GM19438 (cell line): ENCODE results near the gene GALNT4.

Experiments used
- ATAC-seq: cut with Tn5 transposase; IDR thresholded peaks from one replicate; pipeline ENCODE4 v1.9.1; 2021; ENCODE audit warnings: low read depth; ENCODE audit not compliant: unreplicated experiment

GALNT4 gene

DNA sequence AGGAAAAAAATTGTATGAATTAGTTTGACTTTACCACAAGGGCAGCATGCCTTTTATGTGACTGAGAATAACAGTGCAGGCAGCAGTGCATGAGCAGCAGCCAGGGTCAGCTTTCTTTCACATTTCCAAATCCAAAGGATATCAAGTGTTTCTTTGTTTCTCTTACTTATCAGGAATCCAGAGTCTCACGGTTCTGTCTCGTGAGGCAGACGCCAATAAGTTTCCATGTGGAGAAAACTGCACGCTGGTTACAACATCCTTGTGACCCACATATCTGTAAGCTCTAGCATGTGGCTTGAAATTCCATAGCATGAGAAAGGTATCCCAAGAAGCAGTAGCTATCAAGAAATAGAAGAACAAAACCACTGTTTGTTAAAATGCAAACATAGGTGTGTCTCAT lies 27.6 kb downstream of the GALNT4 start:
- no peak for ATAC-seq

DNA sequence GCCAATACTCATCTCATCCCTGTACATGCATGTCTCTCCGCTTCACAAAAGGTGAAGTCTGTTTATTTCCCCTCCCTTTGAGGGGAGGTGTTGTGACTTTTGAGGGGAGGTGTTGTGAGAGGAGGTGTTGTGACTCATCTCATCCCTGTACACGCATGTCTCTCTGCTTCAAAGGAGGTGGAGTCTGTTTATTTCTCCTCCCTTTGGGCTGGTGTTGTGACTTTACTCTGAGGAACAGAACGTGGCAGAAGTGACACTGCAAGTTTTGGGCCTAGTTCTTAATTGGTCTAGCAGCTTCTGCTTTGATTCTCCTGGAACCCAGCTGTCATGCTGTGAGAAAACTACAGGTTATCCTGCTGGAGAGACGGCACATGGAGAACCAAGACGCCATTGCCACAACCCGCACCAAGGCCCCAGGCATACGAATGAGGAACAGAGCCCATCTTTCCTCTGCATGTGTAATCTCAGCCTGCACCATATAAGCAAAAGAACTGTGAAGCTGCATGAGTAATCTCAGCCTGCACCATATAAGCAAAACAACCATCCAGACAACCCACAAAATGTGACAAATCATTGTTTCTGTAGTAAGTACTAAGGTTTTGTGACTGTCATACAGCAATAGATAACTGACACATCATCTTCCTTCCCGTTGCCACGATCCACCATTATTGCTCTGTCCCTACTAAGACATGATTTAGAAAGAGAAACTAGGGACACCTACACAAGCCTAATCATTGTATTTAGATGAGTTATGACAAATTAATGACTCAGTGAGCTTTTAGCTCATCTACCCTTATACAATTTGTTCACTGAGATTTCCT lies 30.0 kb downstream of the GALNT4 start:
- ATAC-seq: peak; percentile 45

DNA sequence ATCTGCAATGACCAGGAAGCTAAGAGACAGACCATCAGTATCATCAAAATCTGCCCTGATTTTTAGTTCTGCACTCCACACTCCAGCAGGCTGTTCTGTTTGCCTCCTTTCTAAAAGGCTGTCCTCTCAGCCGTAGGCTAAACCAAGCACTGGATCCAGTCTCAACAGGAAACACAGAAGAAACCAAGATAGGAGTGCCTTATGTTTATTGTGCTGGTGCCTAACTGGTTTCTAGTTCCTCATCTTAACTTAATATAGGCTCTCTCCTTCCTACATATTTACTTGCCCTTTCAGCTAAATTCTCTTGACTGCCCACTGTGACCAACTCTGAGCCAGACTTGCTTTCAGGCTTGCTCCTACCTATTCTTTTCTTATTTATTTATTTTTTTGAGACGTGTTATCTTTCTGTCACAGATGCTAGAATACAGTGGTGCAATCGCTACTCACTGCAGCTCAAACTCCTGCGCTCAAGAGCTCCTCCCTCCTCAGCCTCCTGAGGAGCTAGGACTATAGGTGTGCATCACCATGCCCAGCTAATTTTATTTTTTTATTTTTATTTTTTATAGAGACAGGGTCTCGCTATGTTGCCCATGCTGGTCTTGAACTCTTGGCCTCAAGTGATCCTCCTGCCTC lies 30.8 kb downstream of the GALNT4 start:
- ATAC-seq: peak; percentile 39

- no peak for ATAC-seq
These were observed 31.7 kb downstream of the GALNT4 start for GRCh38 chr12:89492883-89493282.

DNA sequence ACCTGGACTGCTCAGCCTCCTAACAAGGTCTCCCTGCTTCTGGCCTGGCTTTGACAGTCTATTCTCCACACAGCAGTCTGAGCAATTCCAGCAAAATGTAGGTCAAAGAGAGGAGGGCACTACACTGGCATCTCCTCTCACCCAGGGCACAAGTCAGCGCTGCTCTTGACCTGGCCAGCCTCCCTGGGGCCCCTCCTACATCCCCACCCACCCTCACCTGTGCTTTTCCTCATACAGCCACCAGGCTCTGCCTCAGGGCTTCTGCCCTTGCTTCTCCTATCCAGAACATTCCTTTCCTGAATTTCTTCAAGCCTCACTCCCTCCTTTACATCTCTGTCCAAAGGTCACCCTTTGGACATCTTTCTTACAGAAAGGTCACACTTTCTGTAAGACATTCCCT lies 33.7 kb downstream of the GALNT4 start:
- ATAC-seq: no peak

DNA sequence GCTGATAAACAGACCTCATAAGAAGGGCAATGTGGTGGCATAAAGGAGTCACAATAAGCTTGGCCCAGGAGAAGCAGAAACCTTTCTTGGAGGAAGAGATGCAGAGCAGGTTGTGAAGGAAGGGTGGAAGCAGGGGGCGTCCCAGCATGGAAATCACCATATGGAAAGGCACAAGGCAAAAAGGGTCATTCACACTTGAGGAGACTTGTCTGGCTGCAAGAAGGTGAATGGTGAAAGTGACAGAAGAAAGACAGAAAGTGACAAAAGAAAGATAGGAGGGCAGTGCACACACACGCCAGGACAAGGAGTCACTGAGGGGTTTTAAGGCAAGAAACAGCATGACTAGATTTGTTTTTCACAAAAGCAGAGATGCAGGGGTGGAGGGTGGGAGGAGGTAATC lies 38.3 kb downstream of the GALNT4 start:
- ATAC-seq: no peak

- no peak for ATAC-seq
These were observed 40.1 kb downstream of the GALNT4 start for GRCh38 chr12:89484470-89484869.

GRCh38 chr12:89481213-89481914 lies 43.2 kb downstream of the GALNT4 start:
- no peak for ATAC-seq

GRCh38 chr12:89479982-89480381 lies 44.6 kb downstream of the GALNT4 start:
- no peak for ATAC-seq

- ATAC-seq: no peak
These were observed 46.8 kb downstream of the GALNT4 start for GRCh38 chr12:89477633-89478279.

DNA sequence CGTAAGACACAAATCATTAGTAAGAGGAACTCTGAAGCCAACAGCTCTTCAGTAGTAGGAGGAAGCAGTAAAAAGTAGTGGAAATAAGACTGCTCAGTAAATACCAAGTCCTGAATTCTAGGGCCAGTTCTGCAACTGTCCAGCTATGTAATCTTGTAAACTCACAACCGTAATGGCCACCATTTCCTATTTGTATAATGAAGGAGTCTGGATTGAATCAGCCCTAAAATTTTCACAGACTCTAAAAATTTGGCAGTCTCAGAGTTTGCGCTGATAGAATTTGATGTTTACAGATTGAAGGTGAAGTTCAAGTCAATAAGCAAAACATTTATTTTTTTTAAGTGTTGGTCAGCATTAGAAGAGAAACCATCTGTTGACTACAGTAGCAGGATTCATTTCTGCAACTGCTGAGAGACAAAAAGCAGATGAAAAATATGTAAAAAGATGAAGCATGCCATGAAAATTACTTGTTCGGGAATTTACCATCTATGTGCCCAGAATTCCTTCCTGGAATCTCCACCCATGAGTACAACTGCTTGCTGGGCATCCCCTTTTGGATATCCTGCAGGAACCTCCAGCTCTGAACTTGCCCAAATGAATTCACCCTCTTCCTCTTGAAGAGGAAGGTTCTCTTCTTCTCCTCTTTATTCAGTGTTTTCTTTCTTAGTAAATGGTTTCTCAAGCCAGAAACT lies 47.5 kb downstream of the GALNT4 start:
- no peak for ATAC-seq

DNA sequence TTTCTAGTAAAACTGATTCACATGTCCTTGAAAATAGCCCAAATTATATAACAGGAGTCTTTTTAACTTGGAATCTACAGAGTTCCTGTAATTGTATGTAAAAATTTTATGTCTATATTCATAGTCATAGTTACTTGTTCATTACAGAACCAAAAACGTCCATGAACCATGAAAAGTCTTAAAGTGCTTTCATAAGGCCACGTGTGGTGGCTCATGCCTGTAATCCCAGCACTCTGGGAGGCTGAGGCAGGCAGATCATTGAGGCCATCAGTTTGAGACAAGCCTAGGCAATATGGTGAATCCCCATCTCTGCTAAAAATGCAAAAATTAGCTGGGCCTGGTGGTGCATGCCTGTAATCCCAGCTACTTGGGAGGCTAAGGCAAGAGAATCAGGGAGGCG lies 48.4 kb downstream of the GALNT4 start:
- no peak for ATAC-seq

- no peak for ATAC-seq
These were observed 49.2 kb downstream of the GALNT4 start for GRCh38 chr12:89475203-89475990.

GRCh38 chr12:89474615-89475014 lies 50.0 kb downstream of the GALNT4 start:
- no peak for ATAC-seq
